RWPE1 (cell line): Measurements from ENCODE around the gene CD109.

Experiments used
- CTCF ChIA-PET: fragments of 350-600 bp; sonication (Branson Sonifier 250); formaldehyde crosslinking; extraction: SDS; loops from one replicate; lab custom pipeline; 2021; lab: Yijun Ruan, JAX
- POLR2A ChIA-PET: fragments of 400-600 bp; formaldehyde crosslinking; extraction: SDS; loops from one replicate; lab custom pipeline; 2020; ENCODE audit warnings: antibody characterized with exemption; ENCODE audit not compliant: low non-redundant PET; lab: Yijun Ruan, JAX
- DNase-seq: peaks from one replicate; pipeline ENCODE4 v3.0.0; 2012; ENCODE audit warnings: low spot score
- H3K27ac ChIP-seq: fragments of 450-650 bp; 2 replicates; pipeline ENCODE4 v1.5.1; 2017
- CTCF ChIP-seq: fragments of 450-650 bp; conservative IDR thresholded peaks from 2 replicates; pipeline ENCODE4 v1.5.1; 2017; ENCODE audit warnings: low read depth, mild to moderate bottlenecking

Gene CD109

GRCh38 chr6:73696966-73697655 lies 1.1 kb downstream of the CD109 start:
- ChIA-PET POLR2A (no interaction called here), CTCF (interaction anchor here (0.6 kb wide), 1 partner anchor 81 kb away, joined by 3 read pairs; no protein-coding TSS in a partner anchor)
- TF ChIP-seq CTCF, result no peak
- DNase-seq, result no peak
- H3K27ac ChIP-seq, result peak overlapping the region; percentile 66

- CTCF ChIA-PET, result interaction anchor here (0.7 to 0.9 kb wide), 2 partner anchors 11 to 24 kb away, joined by 3 to 5 read pairs; no protein-coding TSS in a partner anchor
- no peak overlapping the region; the same call in 1 of the 2 replicates for H3K27ac ChIP-seq
- TF ChIP-seq CTCF, result no peak
- DNase-seq, result no peak
- POLR2A ChIA-PET, result no interaction called here
These were observed 3.9 kb downstream of the CD109 start for GRCh38 chr6:73699676-73700459.

GRCh38 chr6:73702444-73702843 lies 6.4 kb downstream of the CD109 start:
- POLR2A ChIA-PET, result no interaction called here
- TF ChIP-seq CTCF, result no peak
- H3K27ac ChIP-seq, result peak overlapping the region; percentile 71
- CTCF ChIA-PET, result interaction anchor here (1.1 kb wide), 1 partner anchor 31 kb away, joined by 3 read pairs; no protein-coding TSS in a partner anchor
- DNase-seq, result no peak

GRCh38 chr6:73703466-73703865 lies 7.5 kb downstream of the CD109 start:
- peak overlapping the region; percentile 98 for H3K27ac ChIP-seq
- ChIA-PET POLR2A (no interaction called here), CTCF (interaction anchor here (0.5 to 0.9 kb wide), 2 partner anchors 23 to 29 kb away, joined by 3 to 7 read pairs; no protein-coding TSS in a partner anchor)
- no peak for DNase-seq
- no peak for TF ChIP-seq CTCF

GRCh38 chr6:73704260-73704659 lies 8.3 kb downstream of the CD109 start:
- DNase-seq, result peak; percentile 87
- TF ChIP-seq CTCF, result no peak
- peak overlapping the region; percentile 98 for H3K27ac ChIP-seq
- POLR2A ChIA-PET, result interaction anchor here (0.7 kb wide), 1 partner anchor 52 kb away, joined by 3 read pairs; no protein-coding TSS in a partner anchor
- CTCF ChIA-PET, result interaction anchor here (0.9 kb wide), 1 partner anchor 28 kb away, joined by 7 read pairs; no protein-coding TSS in a partner anchor

GRCh38 chr6:73704798-73705197 lies 8.8 kb downstream of the CD109 start:
- ChIA-PET POLR2A (no interaction called here), CTCF (interaction anchor here (0.5 to 0.6 kb wide), 2 partner anchors 237 to 1579 kb away, joined by 5 read pairs; no protein-coding TSS in a partner anchor)
- no peak for TF ChIP-seq CTCF
- no peak for DNase-seq
- H3K27ac ChIP-seq, result peak overlapping the region; percentile 98
